CMK (cell line): ENCODE results near the gene GRID2.

Experiments
- DNase-seq: peaks from one replicate; pipeline ENCODE4 v3.0.0-alpha.2; 2010; ENCODE audit warnings: low read depth

Gene GRID2

DNA sequence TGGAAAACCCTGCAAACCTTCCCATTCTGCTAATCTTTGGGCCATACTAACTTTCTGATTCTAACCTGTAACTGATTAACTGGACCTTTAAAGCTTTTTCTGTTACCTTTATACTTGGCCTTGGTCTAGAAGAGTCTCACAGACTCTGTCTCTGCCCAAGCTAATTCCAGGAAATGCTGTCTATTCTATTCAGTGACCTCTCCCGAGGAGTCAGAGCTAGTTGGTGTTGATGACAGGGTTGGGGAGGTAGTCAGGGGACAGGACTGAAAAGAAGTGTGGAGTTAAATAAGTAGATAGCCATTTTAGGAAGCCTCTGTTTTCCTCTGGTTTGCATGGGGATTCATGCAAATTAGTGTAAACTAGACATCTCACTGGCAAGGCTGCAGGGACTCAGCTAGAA lies 429.5 kb downstream of the GRID2 start:
- no peak for DNase-seq

GRCh38 chr4:92735025-92735665 lies 431.4 kb downstream of the GRID2 start:
- no peak for DNase-seq

- no peak for DNase-seq
These were observed 456.7 kb downstream of the GRID2 start for GRCh38 chr4:92760433-92760832.

DNA sequence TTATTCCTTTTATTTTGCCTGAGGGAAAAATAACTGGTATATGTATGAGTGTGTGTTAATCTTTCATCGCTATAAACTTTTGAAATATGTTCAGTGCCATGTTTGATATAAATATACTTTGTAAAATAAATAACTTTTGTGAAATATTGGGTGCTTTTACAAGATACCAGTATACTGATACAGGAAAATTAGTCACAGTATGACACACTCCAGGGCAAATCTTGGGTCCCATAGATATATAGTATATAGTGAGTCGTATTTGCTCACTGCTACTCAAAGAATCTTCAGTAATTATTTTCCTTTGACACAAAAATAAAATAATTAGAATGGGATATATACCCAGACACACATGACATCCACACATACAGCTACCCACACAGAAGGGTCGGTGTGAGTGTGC lies 472.3 kb downstream of the GRID2 start:
- no peak for DNase-seq

DNA sequence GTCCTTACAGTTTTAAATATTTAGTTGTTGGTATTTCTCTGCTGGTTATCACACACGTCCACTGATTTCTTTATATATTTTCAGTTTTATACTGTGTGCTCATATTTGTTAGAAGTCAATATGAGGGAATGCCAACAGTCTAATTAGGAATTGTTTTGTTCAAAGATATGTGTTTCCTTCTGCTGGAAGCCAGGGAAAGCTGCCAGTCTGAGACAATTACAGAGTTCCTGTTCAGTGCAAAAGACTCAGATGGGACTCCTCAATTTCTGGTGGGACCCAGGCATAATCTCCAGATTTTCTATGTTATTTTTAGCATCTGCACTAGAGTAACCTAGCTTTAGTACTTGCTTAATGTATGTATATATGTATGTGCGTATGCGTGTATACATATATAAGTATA lies 486.0 kb downstream of the GRID2 start:
- no peak for DNase-seq

DNA sequence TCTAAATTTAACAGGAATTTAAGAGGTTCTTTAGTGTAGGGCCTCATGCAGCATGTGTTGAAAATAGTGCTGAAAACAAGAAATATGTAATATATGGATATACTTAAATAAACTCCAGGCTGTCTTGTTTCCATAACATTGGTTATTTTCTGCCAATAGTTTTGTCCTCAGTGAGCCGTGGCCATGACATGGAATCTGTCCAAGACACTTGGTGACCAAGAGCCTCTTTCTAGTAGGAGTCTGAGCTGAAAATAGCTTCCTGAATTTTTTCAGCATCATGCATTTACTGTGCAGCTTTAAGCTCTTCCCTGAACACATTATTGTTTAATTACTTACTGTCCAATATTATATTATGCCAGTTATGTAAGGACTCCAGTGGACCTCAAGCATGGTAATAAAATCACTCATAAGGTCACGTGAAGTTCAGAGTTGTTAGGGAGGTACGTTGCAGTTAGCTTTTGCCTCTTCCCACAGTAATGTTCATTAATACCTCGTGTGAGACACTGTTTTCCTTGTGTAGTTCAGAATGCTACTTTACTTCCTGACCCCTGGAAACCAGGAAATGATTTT lies 488.2 kb downstream of the GRID2 start:
- no peak for DNase-seq

DNA sequence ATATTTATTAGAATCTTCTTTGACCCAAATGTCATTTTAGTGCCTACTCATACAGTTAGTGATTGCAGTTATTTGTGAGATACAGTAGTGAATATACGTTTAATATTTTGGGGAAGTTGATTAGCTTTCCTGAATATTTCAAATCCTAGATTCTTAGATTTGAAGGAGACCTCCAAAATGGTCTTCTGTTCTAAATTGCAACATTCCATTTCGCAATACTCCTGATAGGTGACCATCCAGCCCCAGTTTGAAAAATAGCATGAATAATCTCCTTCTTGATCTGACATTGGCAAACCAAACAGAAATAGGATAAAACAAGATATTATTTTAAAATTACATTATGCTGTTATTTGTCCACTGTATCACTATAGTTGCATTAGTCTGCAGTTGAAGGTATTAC lies 505.6 kb downstream of the GRID2 start:
- no peak for DNase-seq

DNA sequence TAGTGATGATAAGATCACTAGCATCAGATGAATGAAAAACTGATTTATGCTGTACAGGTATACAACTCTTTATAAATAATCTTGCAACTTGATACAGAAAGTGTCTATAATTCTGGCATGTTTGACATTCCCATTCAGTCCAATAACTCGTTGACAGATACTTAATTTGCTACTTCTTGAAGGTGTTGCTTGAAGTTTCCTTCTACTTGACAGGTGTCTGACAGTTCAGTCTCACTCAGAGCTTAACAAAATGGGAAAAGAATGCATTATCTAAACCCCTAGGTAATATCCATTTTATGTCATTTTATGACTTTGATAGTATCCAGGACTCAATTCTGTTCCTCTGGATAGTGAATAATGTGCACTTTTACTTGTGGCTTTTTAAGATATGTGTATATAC lies 508.9 kb downstream of the GRID2 start:
- DNase-seq: no peak

GRCh38 chr4:92814677-92815076 lies 510.9 kb downstream of the GRID2 start:
- DNase-seq: no peak

DNA sequence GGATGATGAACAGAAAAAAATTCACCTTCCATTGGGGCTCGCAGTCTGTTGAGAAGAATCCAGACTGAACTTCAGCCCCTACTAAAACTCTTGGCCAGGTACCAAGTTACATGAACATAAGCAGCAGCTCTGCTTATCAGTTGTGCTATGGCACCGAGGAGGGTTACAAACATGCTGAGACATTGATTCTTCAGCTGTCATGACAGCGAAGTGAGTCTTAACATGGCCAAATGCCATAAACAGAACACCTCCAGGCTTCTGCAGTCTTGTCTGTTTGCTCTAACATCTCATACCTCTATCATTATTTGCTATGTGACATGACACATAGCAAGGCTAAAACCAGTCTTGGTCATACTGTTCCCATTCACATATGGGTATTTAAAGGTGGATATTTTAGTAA lies 521.5 kb downstream of the GRID2 start:
- no peak for DNase-seq

DNA sequence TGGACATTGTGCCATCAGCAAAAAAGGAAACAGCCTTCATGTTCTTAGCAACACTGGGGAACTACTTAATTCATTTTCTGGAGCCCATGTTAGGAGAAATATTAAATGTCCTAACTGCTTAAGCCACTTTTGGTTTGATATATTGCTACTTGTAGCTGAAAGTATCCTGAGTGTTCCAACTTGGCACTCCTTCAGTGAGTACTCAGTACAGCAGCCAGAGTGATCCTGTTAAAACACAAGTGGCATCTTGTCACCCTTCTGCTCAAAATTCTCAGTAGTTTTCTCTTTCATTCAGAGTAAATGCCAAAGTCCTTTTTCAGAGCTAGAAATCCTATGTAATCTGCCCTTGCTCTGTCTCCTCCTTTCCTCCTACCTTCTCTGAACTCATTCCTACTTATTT lies 522.0 kb downstream of the GRID2 start:
- DNase-seq: no peak

- no peak for DNase-seq
These were observed 527.0 kb downstream of the GRID2 start for GRCh38 chr4:92830771-92831170.

GRCh38 chr4:92840880-92841279 lies 537.1 kb downstream of the GRID2 start:
- no peak for DNase-seq

- DNase-seq: no peak
These were observed 540.0 kb downstream of the GRID2 start for GRCh38 chr4:92843784-92844183.

- DNase-seq: no peak
These were observed 543.3 kb downstream of the GRID2 start for GRCh38 chr4:92847026-92847425.

- no peak for DNase-seq
These were observed 558.7 kb downstream of the GRID2 start for GRCh38 chr4:92862509-92862908.

DNA sequence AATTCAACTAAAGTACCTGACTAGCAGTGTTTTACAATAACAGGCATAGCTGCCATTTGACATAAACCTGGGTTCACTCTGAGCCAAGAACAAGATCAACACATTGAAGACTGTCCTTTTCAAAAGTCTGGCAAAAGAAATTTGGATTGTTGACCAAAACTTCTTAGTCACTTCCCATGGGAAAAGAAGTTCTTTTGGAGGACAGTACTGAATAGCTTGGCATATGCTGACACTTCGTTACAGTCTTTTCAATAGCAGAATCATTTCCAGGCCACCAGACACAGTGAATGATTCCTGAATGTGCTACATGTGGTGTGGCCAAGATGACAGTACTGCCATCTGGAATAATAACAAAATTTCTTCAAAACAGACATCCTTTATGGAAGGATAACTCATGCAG lies 560.3 kb downstream of the GRID2 start:
- no peak for DNase-seq

DNA sequence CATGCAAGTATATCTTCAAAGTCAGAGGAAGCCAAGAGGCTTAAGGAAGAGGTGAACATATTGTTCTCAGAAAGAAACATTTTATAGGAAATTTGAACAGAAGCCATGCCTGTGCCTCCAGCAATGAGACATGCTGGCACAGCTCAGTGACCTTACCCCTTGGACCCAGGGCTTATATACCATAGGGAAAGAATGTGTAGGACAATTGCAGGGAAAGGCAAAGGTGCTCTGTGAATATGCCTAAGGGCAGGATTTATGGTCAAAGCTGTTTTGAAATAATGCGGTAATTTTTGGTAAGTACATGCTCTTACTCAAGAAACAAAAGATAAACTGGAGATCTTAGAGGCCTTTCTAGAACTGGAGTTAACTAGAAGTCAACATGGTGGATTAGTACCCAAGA lies 568.8 kb downstream of the GRID2 start:
- DNase-seq: no peak

DNA sequence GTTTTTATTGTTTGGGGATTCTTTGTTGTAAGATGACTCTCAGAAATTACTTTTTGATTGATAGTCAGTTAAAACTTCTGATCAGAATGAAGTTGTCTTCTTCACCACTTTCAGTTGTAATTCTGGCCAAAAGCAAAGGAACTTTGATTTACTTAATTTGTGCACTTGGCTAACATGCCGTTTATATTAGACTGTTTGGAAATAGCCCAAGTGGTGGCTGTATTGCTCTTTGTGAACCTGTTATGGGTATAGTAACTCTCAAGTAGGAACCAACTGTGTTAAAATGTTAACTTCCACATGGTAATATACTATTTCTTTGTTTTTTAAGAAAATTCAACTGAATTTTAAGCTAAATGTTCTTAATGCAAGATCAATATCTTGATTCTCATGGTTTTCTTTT lies 581.9 kb downstream of the GRID2 start:
- DNase-seq: no peak

- no peak for DNase-seq
These were observed 648.7 kb downstream of the GRID2 start for GRCh38 chr4:92952426-92952825.

DNA sequence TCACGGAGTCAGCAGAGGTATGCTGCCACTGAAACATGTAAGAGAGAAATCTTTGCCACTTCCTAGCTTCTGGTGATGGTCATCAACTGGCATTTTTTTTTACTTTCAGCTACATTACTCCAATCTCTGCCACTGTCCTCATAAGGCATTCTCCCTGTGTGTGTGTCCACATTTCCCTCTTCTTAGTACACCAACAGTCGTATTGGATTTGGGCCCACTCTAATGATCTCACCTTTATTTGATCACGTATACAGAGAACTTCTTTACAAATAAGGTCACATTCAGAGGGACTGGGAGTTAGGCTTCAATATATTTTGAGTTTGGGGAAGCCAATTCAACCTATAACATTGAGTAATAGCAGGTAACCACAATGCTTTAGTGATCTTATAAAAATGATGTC lies 649.1 kb downstream of the GRID2 start:
- no peak for DNase-seq

DNA sequence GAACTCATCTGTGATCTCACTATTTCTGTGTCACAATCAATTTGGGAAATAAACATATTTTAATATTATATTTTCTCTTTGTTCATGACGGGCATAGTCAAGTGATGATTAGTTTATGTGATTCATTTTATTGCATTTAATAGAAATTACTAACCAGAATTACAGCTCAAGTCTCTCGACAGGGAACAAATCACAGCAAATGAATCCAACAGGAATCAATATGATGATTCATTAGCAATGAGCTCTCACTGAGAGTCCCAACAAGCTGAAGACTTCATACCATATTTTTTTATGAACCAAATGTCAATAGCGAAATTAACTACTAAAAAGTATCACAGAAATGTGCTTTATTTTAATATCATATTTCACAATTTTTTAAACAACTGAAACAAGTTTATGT lies 649.7 kb downstream of the GRID2 start:
- no peak for DNase-seq

GRCh38 chr4:92961881-92962280 lies 658.1 kb downstream of the GRID2 start:
- DNase-seq: no peak

DNA sequence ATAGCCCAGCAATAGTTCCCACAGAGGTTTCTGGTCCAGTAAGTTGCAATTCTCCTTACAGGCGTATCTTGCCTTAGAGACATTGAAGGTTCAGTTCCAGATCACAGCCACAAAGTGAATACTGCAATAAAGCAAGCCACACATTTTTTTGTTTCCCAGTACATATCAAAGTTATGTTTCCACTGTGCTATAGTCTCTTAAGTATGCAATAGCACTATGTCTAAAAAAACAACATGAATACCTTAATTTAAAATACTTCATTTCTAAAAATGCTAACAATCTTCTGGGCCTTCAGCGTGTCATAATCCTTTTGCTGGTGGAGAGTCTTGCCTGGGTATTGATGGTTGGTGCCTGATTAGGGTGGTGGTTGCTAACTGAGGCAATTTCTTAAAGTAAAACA lies 659.1 kb downstream of the GRID2 start:
- DNase-seq: no peak
